Measurements from ENCODE around the gene NELL1.

DNA sequence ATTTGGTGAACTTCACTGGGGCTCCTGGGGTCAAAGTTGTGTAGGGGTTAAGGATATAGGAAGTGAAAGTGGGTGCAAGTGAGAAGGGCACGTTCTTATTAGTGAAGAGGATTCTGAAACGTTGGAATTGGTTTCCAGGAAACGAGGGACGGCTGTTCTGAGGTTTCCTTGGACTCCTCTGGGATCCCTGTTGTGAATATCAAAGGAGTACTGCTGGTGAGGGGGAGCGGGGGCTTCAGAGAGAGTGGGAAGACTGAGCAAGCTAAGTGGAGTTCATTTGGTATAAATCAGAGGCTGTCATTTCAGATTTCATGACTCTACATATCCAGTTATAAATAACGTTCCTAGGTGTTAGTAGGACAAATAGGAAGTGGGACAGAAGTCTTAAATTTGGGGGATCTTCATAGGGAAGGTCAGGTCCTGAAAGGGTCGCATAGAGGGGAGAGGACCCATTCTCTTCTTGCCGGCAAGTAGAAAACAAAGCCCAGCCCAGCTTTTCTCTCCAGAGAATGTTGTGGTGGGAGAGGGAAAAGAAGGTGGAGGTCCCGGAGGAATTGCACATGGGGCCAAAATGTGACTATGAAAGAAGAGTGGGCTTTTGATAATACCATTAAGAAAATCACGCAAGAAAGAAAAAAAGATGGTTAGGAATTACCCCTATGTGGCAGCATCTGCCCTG is 1.1 kb upstream of the NELL1 start:
- TF ChIP-seq, protein P1, sequence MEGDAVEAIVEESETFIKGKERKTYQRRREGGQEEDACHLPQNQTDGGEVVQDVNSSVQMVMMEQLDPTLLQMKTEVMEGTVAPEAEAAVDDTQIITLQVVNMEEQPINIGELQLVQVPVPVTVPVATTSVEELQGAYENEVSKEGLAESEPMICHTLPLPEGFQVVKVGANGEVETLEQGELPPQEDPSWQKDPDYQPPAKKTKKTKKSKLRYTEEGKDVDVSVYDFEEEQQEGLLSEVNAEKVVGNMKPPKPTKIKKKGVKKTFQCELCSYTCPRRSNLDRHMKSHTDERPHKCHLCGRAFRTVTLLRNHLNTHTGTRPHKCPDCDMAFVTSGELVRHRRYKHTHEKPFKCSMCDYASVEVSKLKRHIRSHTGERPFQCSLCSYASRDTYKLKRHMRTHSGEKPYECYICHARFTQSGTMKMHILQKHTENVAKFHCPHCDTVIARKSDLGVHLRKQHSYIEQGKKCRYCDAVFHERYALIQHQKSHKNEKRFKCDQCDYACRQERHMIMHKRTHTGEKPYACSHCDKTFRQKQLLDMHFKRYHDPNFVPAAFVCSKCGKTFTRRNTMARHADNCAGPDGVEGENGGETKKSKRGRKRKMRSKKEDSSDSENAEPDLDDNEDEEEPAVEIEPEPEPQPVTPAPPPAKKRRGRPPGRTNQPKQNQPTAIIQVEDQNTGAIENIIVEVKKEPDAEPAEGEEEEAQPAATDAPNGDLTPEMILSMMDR (IDR thresholded peaks at IDR 0.05) = no peak
- peak; percentile 11 for TF ChIP-seq EZH2 (IDR thresholded peaks at IDR 0.05)
- peak; percentile 36 for TF ChIP-seq EZH2phosphoT487 (IDR thresholded peaks at IDR 0.05)

Data from neural progenitor cell (in vitro differentiated cells).